Stimulated activated naive CD4-positive, alpha-beta T cell (primary cell): ENCODE data around the gene DTNB.

Experiments used
- DNase-seq, 6 experiments: peaks; one replicate each; lab custom pipeline; 2025; lab: John Stamatoyannopoulos, UW

Gene DTNB

GRCh38 chr2:25454824-25455611 lies 218.4 kb downstream of the DTNB start:
- DNase-seq = no peak

- no peak for DNase-seq
Measured at GRCh38 chr2:25453199-25453905, 220.0 kb downstream of the DTNB start.

- no peak for DNase-seq
Measured at GRCh38 chr2:25448808-25449207, 224.6 kb downstream of the DTNB start.

GRCh38 chr2:25447018-25447417 lies 226.4 kb downstream of the DTNB start:
- no peak for DNase-seq

GRCh38 chr2:25446122-25446521 lies 227.3 kb downstream of the DTNB start:
- no peak for DNase-seq

- no peak for DNase-seq
Measured at GRCh38 chr2:25445464-25445863, 227.9 kb downstream of the DTNB start.

GRCh38 chr2:25444608-25445270 lies 228.6 kb downstream of the DTNB start:
- DNase-seq = no peak

- DNase-seq = no peak
Measured at GRCh38 chr2:25443766-25444165, 229.6 kb downstream of the DTNB start.

- DNase-seq = no peak
Measured at GRCh38 chr2:25441353-25441752, 232.0 kb downstream of the DTNB start.

- no peak for DNase-seq
Measured at GRCh38 chr2:25438793-25439192, 234.6 kb downstream of the DTNB start.

- DNase-seq = no peak
Measured at GRCh38 chr2:25437881-25438662, 235.3 kb downstream of the DTNB start.

GRCh38 chr2:25435421-25435820 lies 238.0 kb downstream of the DTNB start:
- DNase-seq = no peak

- no peak for DNase-seq
Measured at GRCh38 chr2:25431604-25432003, 241.8 kb downstream of the DTNB start.

GRCh38 chr2:25430556-25430955 lies 242.8 kb downstream of the DTNB start:
- DNase-seq = no peak

GRCh38 chr2:25426326-25426725 lies 247.1 kb downstream of the DTNB start:
- DNase-seq = no peak

- DNase-seq = no peak
Measured at GRCh38 chr2:25424426-25425028, 248.8 kb downstream of the DTNB start.

- no peak for DNase-seq
Measured at GRCh38 chr2:25421820-25422411, 251.5 kb downstream of the DTNB start.

GRCh38 chr2:25421289-25421688 lies 252.1 kb downstream of the DTNB start:
- DNase-seq = no peak

- DNase-seq = no peak
Measured at GRCh38 chr2:25420820-25421237, 252.5 kb downstream of the DTNB start.

GRCh38 chr2:25419678-25420242 lies 253.6 kb downstream of the DTNB start:
- DNase-seq = no peak
